Aorta (tissue), 5 donors: ENCODE results near the gene NCK1. TPM values are rescaled to one million over a fixed set of nuclear protein-coding genes. Genes with fewer than 3 reads are reported as not detected.

Source experiments
- ATAC-seq: fragments of 200-7000 bp; cut with Tn5 transposase; one replicate; pipeline ENCODE4 v1.9.1; 2022; ENCODE audit warnings: moderate library complexity; ENCODE audit not compliant: low FRiP score
- DNase-seq, 2 donors: peaks; one replicate each; pipeline ENCODE4 v3.0.0-alpha.2; 2020
- H3K27ac ChIP-seq, 2 donors: one replicate each; pipeline ENCODE4 v1.5.1; 2013; ENCODE audit warnings: low read length in 2 of 2, mild to moderate bottlenecking in 2 of 2, moderate library complexity in 2 of 2, control low read depth in 1 of 2, inconsistent platforms in 1 of 2, low read depth in 1 of 2
- H3K27me3 ChIP-seq, 2 donors: one replicate each; pipeline ENCODE4 v1.6.1; 2013; ENCODE audit warnings: control low read depth in 1 of 2, low read length in 1 of 2, mild to moderate bottlenecking in 1 of 2, moderate library complexity in 1 of 2; ENCODE audit not compliant: insufficient read depth in 2 of 2, control insufficient read depth in 1 of 2
- H3K36me3 ChIP-seq, 2 donors: one replicate each; pipeline ENCODE4 v1.6.1; 2013; ENCODE audit warnings: control low read depth in 1 of 2, low read length in 1 of 2, mild to moderate bottlenecking in 1 of 2; ENCODE audit not compliant: insufficient read depth in 2 of 2, control insufficient read depth in 1 of 2
- H3K4me1 ChIP-seq, 2 donors: one replicate each; pipeline ENCODE4 v1.6.1; 2013; ENCODE audit warnings: low read length in 2 of 2, control low read depth in 1 of 2, mild to moderate bottlenecking in 1 of 2, moderate library complexity in 1 of 2; ENCODE audit not compliant: insufficient read depth in 2 of 2, control insufficient read depth in 1 of 2
- H3K4me3 ChIP-seq, 2 donors: one replicate each; pipeline ENCODE4 v1.5.1; 2013; ENCODE audit warnings: low read length in 2 of 2, control low read depth in 1 of 2, mild to moderate bottlenecking in 1 of 2
- H3K9me3 ChIP-seq: one replicate; pipeline ENCODE4 v1.6.1; 2013; ENCODE audit warnings: mild to moderate bottlenecking, low read length; ENCODE audit not compliant: control insufficient read depth
- WGBS, 2 donors: extraction: QIAGEN DNeasy Blood & Tissue Kit; methylation state at CpG; one replicate each; pipeline ENCODE4 v1.1.7; 2013; 5-methylcytosine and 5-hydroxymethylcytosine counted together
- intact Hi-C, 2 donors: fragments of 100-400 bp; cut with DNase I; formaldehyde crosslinking; loops; one replicate each; pipeline versions ENCODE4 v1.14.2 to v1.15.0; 2022
- polyA plus RNA-seq, 2 donors: library from polyadenylated mRNA; stranded (reverse); fragments of 200-250 nt; gene quantifications; one replicate each; pipeline ENCODE4 v1.2.3, GENCODE V29; 2013
- total RNA-seq, 2 donors: library from RNA; stranded (reverse); fragmentation: NEBNext Ultra II Directional; extraction: Animal tissue kit (Norgen Biotek cat#: 25700); gene quantifications; one replicate each; pipeline ENCODE4 v1.2.1, GENCODE V29; 2021
- donor health status: healthy with polysubstance abuse.
- donor health status: Bipolar disorder and iron deficiency.
- donor health status: DM: no; HTN: no; CAD: no.
- donor health status: DM: no; HTN: no; CAD: no.
- donor health status: DM: yes; HTN: yes; CAD: no.

The NCK1 gene
- total and polyA plus RNA-seq, 4 donors, result 21.0 to 51.9 (median 30.6) TPM

DNA sequence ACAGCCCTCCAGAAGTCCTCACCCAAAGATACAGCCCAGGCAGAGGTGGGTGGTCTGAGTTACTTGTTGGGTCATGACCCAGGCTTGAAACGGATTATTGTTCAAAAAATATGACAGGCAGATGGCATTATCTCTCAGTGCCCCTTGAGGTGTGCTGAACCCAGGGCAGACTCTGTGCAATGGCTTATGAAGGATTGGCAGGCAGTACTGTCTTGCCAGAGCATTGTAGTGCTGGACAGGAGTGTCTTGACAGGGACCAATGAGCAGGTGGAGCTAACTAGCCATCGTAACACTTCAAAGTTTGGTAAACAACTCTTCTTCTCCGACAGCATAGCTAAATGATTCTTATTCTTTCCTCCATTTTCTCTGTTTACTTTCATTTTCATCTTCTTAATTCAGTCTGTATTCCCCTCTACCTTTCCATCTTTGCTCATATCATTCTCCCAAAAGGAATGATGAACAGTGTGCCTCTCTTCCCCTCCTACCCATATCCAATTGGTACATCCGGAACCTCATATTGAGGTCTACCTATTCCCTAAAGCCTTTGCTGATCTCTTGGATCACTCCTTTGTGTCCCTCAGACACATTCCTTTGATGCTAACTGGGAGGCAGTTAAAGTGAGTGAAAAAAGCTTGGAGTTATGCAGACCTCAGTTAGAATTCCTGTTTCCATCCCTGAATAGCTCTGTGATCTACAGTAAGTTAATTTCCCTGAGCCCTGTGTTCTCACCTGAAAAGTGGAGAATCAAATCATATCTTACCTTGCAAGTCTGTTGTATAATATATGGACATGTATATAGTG is 93.2 kb downstream of the NCK1 start:
- Histone ChIP-seq H3K4me3 (no peak overlapping the region), H3K9me3 (no peaks in the 10 kb centered on the region), H3K4me1 (peaks cover 0 to 4% of the 10 kb centered on the region in 2 donors), H3K36me3 (no peaks in the 10 kb centered on the region), H3K27me3 (no peaks in the 10 kb centered on the region), H3K27ac (no peak overlapping the region)
- intact Hi-C loops, result no loop called here
- WGBS, 2 donors, result 91 to 92% methylated on average over 4 of the region's 4 CpGs
- ATAC-seq, result no peak
- DNase-seq, result no peak

DNA sequence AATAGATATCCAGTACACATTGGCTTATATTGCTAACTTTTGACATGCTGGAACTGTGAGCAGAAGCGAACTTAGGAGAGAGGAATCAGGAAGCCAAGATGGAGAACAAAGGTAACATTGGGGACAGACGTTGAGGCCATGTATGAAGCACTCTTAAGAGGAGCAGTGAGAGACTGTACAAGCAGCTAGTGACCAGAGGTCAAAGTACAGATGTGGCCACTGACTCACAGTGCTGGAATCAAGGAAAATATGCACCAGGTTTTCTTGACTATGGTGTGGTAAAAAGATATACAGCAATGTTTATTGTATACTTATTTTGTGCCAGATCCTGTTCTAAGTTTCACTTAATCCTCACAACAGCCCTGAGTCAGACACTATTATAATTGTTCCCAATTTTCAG is 93.8 kb downstream of the NCK1 start:
- Histone ChIP-seq H3K9me3 (no peaks in the 10 kb centered on the region), H3K27me3 (no peaks in the 10 kb centered on the region), H3K36me3 (no peaks in the 10 kb centered on the region), H3K4me1 (peaks cover 0 to 4% of the 10 kb centered on the region in 2 donors), H3K27ac (no peak overlapping the region), H3K4me3 (no peak overlapping the region)
- intact Hi-C loops, result no loop called here
- ATAC-seq (no peak), DNase-seq (no peak)
- WGBS, 2 donors, result 54 to 62% methylated on average over 2 of the region's 2 CpGs

DNA sequence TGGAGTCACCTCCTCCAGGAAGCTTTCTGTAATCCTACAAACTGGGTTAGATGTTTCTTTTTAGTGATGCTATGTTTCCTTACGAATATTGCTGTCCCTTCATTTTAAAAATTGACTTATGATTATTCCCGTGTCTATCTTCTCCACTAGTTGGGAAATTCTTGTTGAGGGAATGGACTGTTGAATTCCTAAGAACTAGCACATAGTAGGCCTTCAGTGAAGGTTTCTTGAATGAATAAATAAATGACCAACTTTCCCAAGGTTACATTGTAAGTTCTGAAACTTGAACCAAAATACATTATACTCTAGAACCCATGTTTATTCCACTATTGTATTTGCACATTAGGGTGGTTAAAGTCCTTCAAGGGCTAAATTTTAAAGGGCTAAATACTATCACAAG is 95.0 kb downstream of the NCK1 start:
- intact Hi-C loops, result no loop called here
- DNase-seq (no peak), ATAC-seq (no peak)
- 98% methylated on average over 2 of the region's 2 CpGs for WGBS, 2 donors
- no peaks in the 10 kb centered on the region for H3K36me3 ChIP-seq
- H3K4me1 ChIP-seq, result peaks cover 0 to 4% of the 10 kb centered on the region in 2 donors
- H3K27me3 ChIP-seq, result no peaks in the 10 kb centered on the region
- no peak overlapping the region for H3K27ac ChIP-seq
- no peak overlapping the region for H3K4me3 ChIP-seq
- no peaks in the 10 kb centered on the region for H3K9me3 ChIP-seq

DNA sequence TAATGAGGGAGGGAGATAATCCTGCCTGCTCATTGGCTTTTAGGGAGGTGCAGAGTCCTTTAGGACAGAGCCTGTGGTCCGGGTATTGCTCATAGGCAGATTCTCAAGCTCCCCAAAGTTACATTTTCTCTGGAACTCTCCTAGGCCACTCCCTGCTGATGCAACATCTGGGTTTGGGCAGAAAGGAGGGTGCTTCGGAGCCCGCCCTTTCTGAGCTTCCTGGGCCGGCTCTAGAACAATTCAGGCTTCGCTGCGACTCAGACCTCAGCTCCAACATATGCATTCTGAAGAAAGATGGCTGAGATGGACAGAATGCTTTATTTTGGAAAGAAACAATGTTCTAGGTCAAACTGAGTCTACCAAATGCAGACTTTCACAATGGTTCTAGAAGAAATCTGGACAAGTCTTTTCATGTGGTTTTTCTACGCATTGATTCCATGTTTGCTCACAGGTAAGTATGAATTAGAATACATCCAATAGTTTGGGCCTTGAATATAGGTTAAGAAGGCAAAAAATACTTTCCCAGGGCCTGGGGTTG is 95.8 kb downstream of the NCK1 start, which contains the start of gene IL20RB:
IL20RB (plus strand) TSS at position 233 of the 538 bp plus-strand sequence; CDS start at position 364, 131 bp downstream.
- intact Hi-C loops, result no loop called here
- ATAC-seq, result peak; percentile 44
- no peak for DNase-seq
- H3K9me3 ChIP-seq, result no peaks in the 10 kb centered on the region
- no peaks in the 10 kb centered on the region for H3K27me3 ChIP-seq
- H3K4me3 ChIP-seq, result no peak within 1 kb of the TSS
- peaks cover 0 to 4% of the 10 kb centered on the region in 2 donors for H3K4me1 ChIP-seq
- no peak within 1 kb of the TSS for H3K27ac ChIP-seq
- H3K36me3 ChIP-seq, result no peaks in the 10 kb centered on the region
- WGBS, 2 donors, result 94% methylated on average over 7 of the region's 7 CpGs

DNA sequence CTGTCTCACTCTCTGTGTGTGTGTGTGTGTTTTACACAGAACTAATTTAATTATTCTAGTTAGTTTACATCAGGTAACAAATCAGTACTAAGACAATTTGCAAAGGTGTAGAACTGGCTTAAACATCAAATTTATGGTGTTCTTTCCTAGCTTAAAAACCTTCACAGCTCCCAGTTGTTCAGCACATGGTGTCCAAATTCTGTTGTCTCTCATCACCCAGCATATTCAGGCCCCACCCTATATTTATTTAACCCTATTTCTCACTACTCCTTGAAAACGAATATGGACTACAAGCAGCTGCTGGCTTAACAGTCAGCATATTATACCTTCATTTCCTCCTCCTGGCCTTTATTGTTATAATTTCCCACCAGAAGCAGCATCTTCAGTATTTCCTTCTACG is 96.9 kb downstream of the NCK1 start:
- Histone ChIP-seq H3K27me3 (no peaks in the 10 kb centered on the region), H3K27ac (no peak overlapping the region), H3K9me3 (no peaks in the 10 kb centered on the region), H3K4me1 (peaks cover 0 to 4% of the 10 kb centered on the region in 2 donors), H3K36me3 (no peaks in the 10 kb centered on the region), H3K4me3 (no peak overlapping the region)
- WGBS, 2 donors, result 65 to 74% methylated on average over 2 of the region's 2 CpGs
- no peak for DNase-seq
- intact Hi-C loops, result no loop called here
- ATAC-seq, result no peak

DNA sequence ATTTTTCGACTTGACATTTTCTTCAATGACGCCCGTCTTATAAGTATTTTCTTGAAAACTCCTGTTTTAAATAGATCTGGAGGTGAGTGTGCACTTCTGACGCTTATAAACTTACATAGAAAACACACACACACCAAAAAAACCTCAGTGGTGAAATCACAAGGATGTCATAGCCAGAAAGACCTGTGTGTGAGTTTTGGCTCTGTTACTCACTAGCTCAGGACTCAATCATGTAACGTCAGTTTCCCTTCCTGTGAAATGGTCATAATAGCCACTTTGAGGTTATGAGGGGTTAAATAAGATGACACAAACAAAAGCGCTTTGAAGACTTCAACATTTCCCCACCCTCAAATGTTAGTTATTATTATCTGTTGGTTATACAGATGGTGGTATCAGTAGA is 97.6 kb downstream of the NCK1 start:
- no peak for DNase-seq
- Histone ChIP-seq H3K9me3 (no peaks in the 10 kb centered on the region), H3K4me3 (no peak overlapping the region), H3K36me3 (no peaks in the 10 kb centered on the region), H3K27ac (no peak overlapping the region), H3K4me1 (peaks cover 0 to 4% of the 10 kb centered on the region in 2 donors), H3K27me3 (no peaks in the 10 kb centered on the region)
- 92 to 94% methylated on average over 6 of the region's 6 CpGs for WGBS, 2 donors
- ATAC-seq, result no peak
- intact Hi-C loops, result no loop called here

DNA sequence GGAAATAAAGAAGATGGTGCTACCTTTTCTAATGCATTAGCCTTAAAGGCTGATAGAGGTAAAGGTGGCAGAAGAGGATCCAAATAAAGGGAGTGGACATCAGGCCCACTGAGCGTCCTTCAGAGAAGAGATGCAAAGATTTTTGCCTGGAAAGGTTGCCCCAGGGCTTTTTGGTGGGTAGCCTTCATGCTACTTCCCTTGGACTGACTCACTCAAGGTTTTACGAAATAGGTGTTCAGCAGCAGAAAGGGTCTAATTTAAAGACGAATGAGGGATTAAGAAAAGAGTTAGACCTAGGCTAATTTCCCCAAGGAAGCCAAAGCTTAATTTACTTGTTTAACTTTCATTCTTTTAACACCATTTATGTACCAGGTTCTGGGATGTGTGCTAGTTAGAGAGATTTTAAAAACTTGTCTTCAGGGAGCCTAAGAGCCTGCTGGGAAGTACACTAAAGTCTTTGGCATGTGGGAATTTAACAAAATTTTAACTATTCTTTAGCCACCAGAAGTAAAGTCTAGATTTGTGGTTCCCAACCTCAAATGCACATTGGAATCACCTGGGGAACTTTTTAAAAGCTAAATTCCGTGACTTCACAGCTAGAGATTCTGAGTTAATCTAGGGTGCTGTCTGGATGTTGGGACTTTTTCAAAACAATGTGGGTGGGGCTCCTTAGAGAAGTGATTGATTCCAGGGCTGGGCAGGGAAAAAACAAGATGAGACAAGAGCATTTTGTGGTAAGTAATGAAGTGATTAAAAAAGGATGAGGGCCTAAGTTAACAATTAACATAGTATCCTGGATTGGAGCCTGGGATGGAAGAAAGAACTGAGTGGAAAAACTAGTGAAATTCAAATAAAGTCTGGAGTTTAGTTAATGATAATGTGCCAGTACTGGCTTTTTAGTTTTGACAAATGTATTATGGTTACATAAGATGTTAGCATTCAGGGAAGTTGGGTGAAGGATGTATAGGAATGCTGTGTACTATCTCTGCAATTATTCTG is 99.1 kb downstream of the NCK1 start:
- no peaks in the 10 kb centered on the region for H3K27me3 ChIP-seq
- no peak overlapping the region for H3K4me3 ChIP-seq
- H3K27ac ChIP-seq, result no peak overlapping the region
- H3K36me3 ChIP-seq, result no peaks in the 10 kb centered on the region
- peaks cover 0 to 2% of the 10 kb centered on the region in 2 donors for H3K4me1 ChIP-seq
- ATAC-seq, result no peak
- intact Hi-C loops, result no loop called here
- whole genome bisulfite sequencing, 2 donors, result 80 to 87% methylated on average over 4 of the region's 4 CpGs
- no peak for DNase-seq
- H3K9me3 ChIP-seq, result no peaks in the 10 kb centered on the region

DNA sequence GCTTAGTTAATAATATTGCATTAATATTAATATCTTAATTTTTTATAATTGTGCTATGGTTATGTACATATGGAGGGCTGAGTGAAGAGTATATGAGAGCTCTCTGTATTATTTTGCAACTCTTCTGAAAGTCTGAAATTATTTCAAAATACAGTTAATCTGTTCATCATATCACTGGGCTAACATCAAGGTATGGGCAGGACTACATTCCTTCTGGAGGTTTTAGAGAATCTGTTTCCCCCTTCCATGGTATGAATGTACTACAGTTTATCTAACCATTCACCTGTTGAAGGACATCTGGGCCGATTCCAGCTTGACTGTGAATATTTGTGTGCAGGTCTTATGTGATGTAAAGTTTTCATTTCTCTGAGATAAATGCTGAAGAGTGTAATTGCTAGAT is 100.9 kb downstream of the NCK1 start:
- no peaks in the 10 kb centered on the region for H3K9me3 ChIP-seq
- no peaks in the 10 kb centered on the region for H3K4me1 ChIP-seq
- H3K4me3 ChIP-seq, result no peak overlapping the region
- ATAC-seq, result no peak
- no peaks in the 10 kb centered on the region for H3K27me3 ChIP-seq
- DNase-seq, result no peak
- 86 to 90% methylated on average over 1 of the region's 1 CpG for WGBS, 2 donors
- intact Hi-C loops, result no loop called here
- no peaks in the 10 kb centered on the region for H3K36me3 ChIP-seq
- H3K27ac ChIP-seq, result no peak overlapping the region
